WTC11 (cell line): Measurements from ENCODE around the gene KIAA1755. TPM values are rescaled to one million over a fixed set of nuclear protein-coding genes. Genes with fewer than 3 reads are reported as not detected.

Experiments
- ATAC-seq: fragments of 200-7000 bp; cut with Tn5 transposase; 2 replicates; pipeline ENCODE4 v1.10.0; 2021; ENCODE audit warnings: mild to moderate bottlenecking, moderate library complexity
- CTCF ChIA-PET: fragments of 300-600 bp; sonication (Branson Sonifier 250); formaldehyde crosslinking; loops from one replicate; lab custom pipeline; 2021; ENCODE audit warnings: antibody characterized with exemption; lab: Charles Lee
- POLR2A ChIA-PET: fragments of 350-600 bp; sonication (Branson Sonifier 250); formaldehyde crosslinking; loops from one replicate; lab custom pipeline; 2021; ENCODE audit warnings: antibody characterized with exemption; lab: Charles Lee
- DNase-seq: peaks from one replicate; pipeline ENCODE4 v3.0.0; 2021; ENCODE audit warnings: low spot score
- H3K27ac Mint-ChIP-seq: 2 replicates; pipeline ENCODE4 v1.8.0; 2021; ENCODE audit warnings: mixed read lengths
- H3K27me3 Mint-ChIP-seq: 2 replicates; pipeline ENCODE4 v1.8.0; 2021; ENCODE audit warnings: low read depth, mild to moderate bottlenecking, moderate library complexity, mixed read lengths
- H3K36me3 Mint-ChIP-seq: 2 replicates; pipeline ENCODE4 v1.8.0; 2021; ENCODE audit warnings: mixed read lengths
- H3K4me1 Mint-ChIP-seq: 2 replicates; pipeline ENCODE4 v1.8.0; 2022; ENCODE audit warnings: mixed read lengths
- H3K4me3 Mint-ChIP-seq: 2 replicates; pipeline ENCODE4 v1.8.0; 2021; ENCODE audit warnings: mild to moderate bottlenecking, moderate library complexity, mixed read lengths
- H3K9me3 Mint-ChIP-seq: 2 replicates; pipeline ENCODE4 v1.8.0; 2021; ENCODE audit warnings: mixed read lengths
- AR ChIP-seq: fragments of 250-450 bp; sonication (Bioruptor Pico); IDR thresholded peaks from 2 replicates; pipeline ENCODE4 v1.9.0; 2021; ENCODE audit warnings: mild to moderate bottlenecking
- ATF1 ChIP-seq: sonication (generic); formaldehyde crosslinking; IDR thresholded peaks from 2 replicates; pipeline ENCODE4 v1.8.1; 2023; ENCODE audit warnings: mild to moderate bottlenecking, moderate library complexity, missing genetic modification reagents
- CREB1 ChIP-seq: sonication (generic); formaldehyde crosslinking; IDR thresholded peaks from 2 replicates; pipeline ENCODE4 v1.8.0; 2023; ENCODE audit warnings: mild to moderate bottlenecking, missing genetic modification reagents
- FOXJ3 ChIP-seq: sonication (generic); formaldehyde crosslinking; IDR thresholded peaks from 2 replicates; pipeline ENCODE4 v1.9.0; 2021; ENCODE audit warnings: missing genetic modification reagents, mild to moderate bottlenecking, borderline replicate concordance
- IRF1 ChIP-seq: sonication (generic); formaldehyde crosslinking; IDR thresholded peaks from 2 replicates; pipeline ENCODE4 v1.8.0; 2023; ENCODE audit warnings: missing genetic modification reagents
- KAT7 ChIP-seq: sonication (generic); formaldehyde crosslinking; IDR thresholded peaks from 2 replicates; pipeline ENCODE4 v1.8.1; 2023; ENCODE audit warnings: missing genetic modification reagents, mild to moderate bottlenecking, borderline replicate concordance
- PRDM15 ChIP-seq: sonication (generic); formaldehyde crosslinking; IDR thresholded peaks from 2 replicates; pipeline ENCODE4 v1.8.0; 2022; ENCODE audit warnings: missing genetic modification reagents
- SMAD3 ChIP-seq: sonication (generic); formaldehyde crosslinking; IDR thresholded peaks from 2 replicates; pipeline ENCODE4 v1.8.0; 2022; ENCODE audit warnings: missing genetic modification reagents, mild to moderate bottlenecking, borderline replicate concordance
- STAT6 ChIP-seq: sonication (generic); formaldehyde crosslinking; conservative IDR thresholded peaks from 2 replicates; pipeline ENCODE4 v1.8.1; 2023; ENCODE audit warnings: mild to moderate bottlenecking, low read depth, missing genetic modification reagents, moderate library complexity
- TCF7 ChIP-seq: sonication (generic); formaldehyde crosslinking; IDR thresholded peaks from 2 replicates; pipeline ENCODE4 v1.8.0; 2022; ENCODE audit warnings: mild to moderate bottlenecking, low read depth, missing genetic modification reagents, moderate library complexity
- ZBTB43 ChIP-seq: sonication (generic); formaldehyde crosslinking; IDR thresholded peaks from 2 replicates; pipeline ENCODE4 v1.8.1; 2023; ENCODE audit warnings: mild to moderate bottlenecking, missing genetic modification reagents
- ZMAT4 ChIP-seq: fragments of 250-450 bp; sonication (Bioruptor Pico); IDR thresholded peaks from 2 replicates; pipeline ENCODE4 v1.9.0; 2021; ENCODE audit warnings: mild to moderate bottlenecking
- ZNF396 ChIP-seq: fragments of 250-450 bp; sonication (Bioruptor Pico); IDR thresholded peaks from 2 replicates; pipeline ENCODE4 v1.8.0; 2021; ENCODE audit warnings: mild to moderate bottlenecking, moderate library complexity, borderline replicate concordance
- total RNA-seq: library from RNA; stranded (reverse); gene quantifications from 3 replicates; pipeline ENCODE4 v1.2.3, GENCODE V29; 2021

The KIAA1755 gene
- total RNA-seq, 1 experiment from 2014 or later = 0.50 TPM

GRCh38 chr20:38226553-38226952 lies 34.0 kb downstream of the KIAA1755 start:
- H3K27ac Mint-ChIP-seq = no peak overlapping the region
- no peak for ATAC-seq
- POLR2A ChIA-PET = no interaction called here

More at GRCh38 chr20:38226553-38226952, 34.0 kb downstream of the KIAA1755 start:
- TF ChIP-seq ZNF396 = no peak
- no peak for TF ChIP-seq AR (CRISPR knock-in tag)
- no peak for TF ChIP-seq CREB1 (CRISPR knock-in tag)
- no peak for TF ChIP-seq FOXJ3
- no peak for TF ChIP-seq ZMAT4
- no peak for TF ChIP-seq IRF1 (CRISPR knock-in tag)
- TF ChIP-seq PRDM15 = no peak
- TF ChIP-seq STAT6 = no peak
- TF ChIP-seq SMAD3 (CRISPR knock-in tag) = no peak
- TF ChIP-seq ATF1 (CRISPR knock-in tag) = no peak
- TF ChIP-seq ZBTB43 (CRISPR knock-in tag) = no peak
- TF ChIP-seq TCF7 (CRISPR knock-in tag) = no peak
- TF ChIP-seq KAT7 (CRISPR knock-in tag) = no peak
- Mint-ChIP-seq H3K36me3 (no peaks in the 10 kb centered on the region), H3K27me3 (no peaks in the 10 kb centered on the region; the same call in 1 of the 2 replicates), H3K4me1 (0 out of 2 replicates have a peak, but pooled peaks cover 3% of the 10 kb centered on the region), H3K4me3 (no peak overlapping the region), H3K9me3 (peaks cover 4% of the 10 kb centered on the region)
- CTCF ChIA-PET = interaction anchor here (0.9 to 3.9 kb wide), 6 partner anchors 16 to 182 kb away, joined by 3 to 15 read pairs (median 6); no protein-coding TSS in a partner anchor
- no peak for DNase-seq
